Measurements from ENCODE around the gene SPNS3.
A peak's percentile ranks its signal among the peaks of the same experiment; 100 is the strongest.

SPNS3 gene, protein sequence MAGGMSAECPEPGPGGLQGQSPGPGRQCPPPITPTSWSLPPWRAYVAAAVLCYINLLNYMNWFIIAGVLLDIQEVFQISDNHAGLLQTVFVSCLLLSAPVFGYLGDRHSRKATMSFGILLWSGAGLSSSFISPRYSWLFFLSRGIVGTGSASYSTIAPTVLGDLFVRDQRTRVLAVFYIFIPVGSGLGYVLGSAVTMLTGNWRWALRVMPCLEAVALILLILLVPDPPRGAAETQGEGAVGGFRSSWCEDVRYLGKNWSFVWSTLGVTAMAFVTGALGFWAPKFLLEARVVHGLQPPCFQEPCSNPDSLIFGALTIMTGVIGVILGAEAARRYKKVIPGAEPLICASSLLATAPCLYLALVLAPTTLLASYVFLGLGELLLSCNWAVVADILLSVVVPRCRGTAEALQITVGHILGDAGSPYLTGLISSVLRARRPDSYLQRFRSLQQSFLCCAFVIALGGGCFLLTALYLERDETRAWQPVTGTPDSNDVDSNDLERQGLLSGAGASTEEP

DNA sequence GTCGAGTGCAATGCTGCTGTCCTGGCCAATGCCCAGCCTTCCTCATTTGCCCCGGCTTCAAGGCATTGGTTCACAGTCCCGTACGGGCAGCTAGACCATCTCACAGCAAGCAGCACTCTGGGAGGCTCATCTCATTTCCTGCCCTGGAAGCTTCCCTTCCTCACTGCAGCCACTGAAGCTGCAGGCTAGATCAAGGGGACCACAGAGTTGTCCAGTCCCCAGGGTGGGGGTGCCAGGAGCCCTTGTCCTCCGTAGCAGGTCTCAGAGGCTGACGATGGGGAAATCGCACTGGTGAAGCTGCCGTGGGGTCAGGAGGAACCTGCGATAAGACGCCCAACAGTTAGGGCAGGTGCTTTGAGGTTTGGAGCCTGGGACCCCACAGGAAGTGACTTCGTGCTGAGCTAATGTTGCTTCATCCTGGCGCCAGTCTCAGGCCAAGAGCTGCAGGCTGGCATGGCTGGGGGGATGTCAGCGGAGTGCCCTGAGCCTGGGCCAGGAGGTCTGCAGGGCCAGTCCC lies at the start of gene SPNS3:
SPNS3 (plus strand) TSS at position 426 of the 517 bp plus-strand sequence; CDS start at position 454, 28 bp downstream.
- Histone ChIP-seq H3K4me3 (ENCODE audit: low read length in 2 of 2) (no peak within 1 kb of the TSS), H3K4me1 (ENCODE audit: control insufficient read depth in 2 of 2, insufficient read depth in 2 of 2, low read length in 2 of 2) (no peaks in the 10 kb centered on the region), H3K27ac (ENCODE audit: low read depth in 2 of 2, low read length in 2 of 2) (no peak within 1 kb of the TSS), H3K9me3 (ENCODE audit: control insufficient read depth in 2 of 2, low read length in 2 of 2) (no peaks in the 10 kb centered on the region), H3K36me3 (ENCODE audit: control insufficient read depth in 2 of 2, insufficient read depth in 2 of 2, low read length in 2 of 2) (no peaks in the 10 kb centered on the region), H3K27me3 (ENCODE audit: control insufficient read depth in 2 of 2, insufficient read depth in 2 of 2, low read length in 2 of 2) (no peaks in the 10 kb centered on the region), H3K9ac (ENCODE audit: low read depth in 1 of 2, low read length in 2 of 2) (no peak within 1 kb of the TSS)

DNA sequence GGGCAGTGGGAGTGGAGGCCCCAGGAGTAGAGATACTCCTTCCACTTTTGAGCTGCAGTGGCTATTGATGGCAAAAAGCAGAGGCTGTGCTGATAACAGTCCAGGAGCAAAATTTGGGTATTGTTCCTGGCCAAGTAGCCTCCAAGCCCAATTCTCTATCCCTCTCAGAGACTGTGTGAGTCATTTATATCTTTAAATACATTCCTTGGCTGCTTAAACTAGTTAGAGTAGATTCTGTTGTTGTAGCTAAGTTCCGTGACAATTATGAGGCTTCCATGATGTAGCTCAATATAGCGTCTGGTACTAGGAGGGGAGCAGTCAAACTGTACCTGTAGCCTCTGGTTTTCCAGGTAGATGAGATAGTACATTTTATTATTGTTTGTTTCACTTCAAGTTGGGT lies 47.3 kb upstream of the SPNS3 start:
- H3K4me3 ChIP-seq (ENCODE audit: low read length in 2 of 2): no peak overlapping the region
- no peak overlapping the region for H3K9ac ChIP-seq (ENCODE audit: low read depth in 1 of 2, low read length in 2 of 2)
- no peaks in the 10 kb centered on the region for H3K9me3 ChIP-seq (ENCODE audit: control insufficient read depth in 2 of 2, low read length in 2 of 2)
- no peaks in the 10 kb centered on the region for H3K27me3 ChIP-seq (ENCODE audit: control insufficient read depth in 2 of 2, insufficient read depth in 2 of 2, low read length in 2 of 2)
- H3K27ac ChIP-seq (ENCODE audit: low read depth in 2 of 2, low read length in 2 of 2): no peak overlapping the region
- H3K36me3 ChIP-seq (ENCODE audit: control insufficient read depth in 2 of 2, insufficient read depth in 2 of 2, low read length in 2 of 2): no peaks in the 10 kb centered on the region
- H3K4me1 ChIP-seq (ENCODE audit: control insufficient read depth in 2 of 2, insufficient read depth in 2 of 2, low read length in 2 of 2): no peaks in the 10 kb centered on the region

DNA sequence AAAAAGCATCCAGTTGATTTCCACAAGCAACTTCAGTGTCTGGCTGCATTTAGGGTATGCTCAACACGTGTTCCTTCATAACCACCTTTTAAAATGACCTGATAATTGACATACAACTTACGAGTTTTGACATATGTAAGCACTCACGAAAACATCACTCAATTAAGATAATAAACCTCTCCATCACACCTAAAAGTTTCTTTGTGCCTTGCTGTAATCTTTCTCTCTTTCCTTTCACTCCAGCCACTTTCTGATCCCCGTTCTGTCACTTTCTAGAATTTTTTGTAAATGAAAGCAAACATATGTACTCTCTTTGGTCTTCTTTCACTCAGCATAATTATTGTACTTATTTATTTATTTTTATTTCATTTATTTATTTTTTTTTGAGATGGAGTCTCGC lies 46.6 kb upstream of the SPNS3 start:
- no peaks in the 10 kb centered on the region for H3K36me3 ChIP-seq (ENCODE audit: control insufficient read depth in 2 of 2, insufficient read depth in 2 of 2, low read length in 2 of 2)
- no peaks in the 10 kb centered on the region for H3K4me1 ChIP-seq (ENCODE audit: control insufficient read depth in 2 of 2, insufficient read depth in 2 of 2, low read length in 2 of 2)
- no peak overlapping the region for H3K27ac ChIP-seq (ENCODE audit: low read depth in 2 of 2, low read length in 2 of 2)
- H3K9me3 ChIP-seq (ENCODE audit: control insufficient read depth in 2 of 2, low read length in 2 of 2): no peaks in the 10 kb centered on the region
- no peak overlapping the region for H3K4me3 ChIP-seq (ENCODE audit: low read length in 2 of 2)
- no peak overlapping the region for H3K9ac ChIP-seq (ENCODE audit: low read depth in 1 of 2, low read length in 2 of 2)
- no peaks in the 10 kb centered on the region for H3K27me3 ChIP-seq (ENCODE audit: control insufficient read depth in 2 of 2, insufficient read depth in 2 of 2, low read length in 2 of 2)

DNA sequence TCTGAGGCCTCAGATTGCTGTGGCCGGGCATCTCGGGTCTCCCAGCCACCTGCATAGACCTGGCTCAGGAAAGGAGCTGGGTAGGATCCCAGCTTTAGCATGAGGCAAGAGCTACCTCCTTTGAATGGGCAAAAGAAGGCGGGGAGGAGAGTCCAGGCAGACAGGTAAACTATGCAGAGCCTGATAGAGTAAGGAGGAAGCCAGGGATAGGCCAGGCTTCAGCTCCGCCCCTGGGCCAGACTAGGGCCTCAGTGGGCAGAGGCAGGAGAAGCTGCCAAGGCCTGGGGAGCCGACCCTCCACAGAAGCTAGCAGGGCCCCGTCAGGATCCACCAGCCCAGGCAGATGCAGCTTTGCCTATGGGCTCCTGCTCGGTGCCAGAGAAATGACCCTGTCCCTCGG lies 44.7 kb upstream of the SPNS3 start:
- H3K27ac ChIP-seq (ENCODE audit: low read depth in 2 of 2, low read length in 2 of 2): no peak overlapping the region
- no peaks in the 10 kb centered on the region for H3K36me3 ChIP-seq (ENCODE audit: control insufficient read depth in 2 of 2, insufficient read depth in 2 of 2, low read length in 2 of 2)
- H3K4me3 ChIP-seq (ENCODE audit: low read length in 2 of 2): no peak overlapping the region
- peaks cover 0 to 3% of the 10 kb centered on the region in 2 donors for H3K4me1 ChIP-seq (ENCODE audit: control insufficient read depth in 2 of 2, insufficient read depth in 2 of 2, low read length in 2 of 2)
- no peak overlapping the region for H3K9ac ChIP-seq (ENCODE audit: low read depth in 1 of 2, low read length in 2 of 2)
- no peaks in the 10 kb centered on the region for H3K9me3 ChIP-seq (ENCODE audit: control insufficient read depth in 2 of 2, low read length in 2 of 2)
- no peaks in the 10 kb centered on the region for H3K27me3 ChIP-seq (ENCODE audit: control insufficient read depth in 2 of 2, insufficient read depth in 2 of 2, low read length in 2 of 2)

DNA sequence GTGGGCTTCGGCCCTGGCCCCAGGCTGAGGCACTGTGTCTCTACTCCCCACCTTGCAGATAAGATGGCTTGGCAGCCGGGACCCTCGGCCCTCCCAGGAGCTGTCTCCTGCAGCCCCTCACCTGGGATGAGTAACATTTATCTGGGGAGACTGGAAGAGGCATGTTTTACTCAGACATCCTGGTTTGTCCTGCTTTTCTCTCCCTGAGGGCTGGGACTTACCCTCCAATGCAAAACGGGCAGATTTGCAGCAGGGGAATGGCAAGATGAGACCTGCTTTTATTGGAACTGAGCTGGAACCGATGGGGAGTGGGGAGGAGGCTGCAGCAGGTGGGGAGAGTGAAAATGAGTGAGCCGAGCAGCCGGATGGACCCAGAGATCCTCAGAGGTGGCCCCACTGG lies 39.9 kb upstream of the SPNS3 start:
- peaks cover 4 to 21% of the 10 kb centered on the region in 2 donors for H3K4me1 ChIP-seq (ENCODE audit: control insufficient read depth in 2 of 2, insufficient read depth in 2 of 2, low read length in 2 of 2)
- no peaks in the 10 kb centered on the region for H3K9me3 ChIP-seq (ENCODE audit: control insufficient read depth in 2 of 2, low read length in 2 of 2)
- no peaks in the 10 kb centered on the region for H3K36me3 ChIP-seq (ENCODE audit: control insufficient read depth in 2 of 2, insufficient read depth in 2 of 2, low read length in 2 of 2)
- H3K9ac ChIP-seq (ENCODE audit: low read depth in 1 of 2, low read length in 2 of 2): no peak overlapping the region
- peak overlapping the region in 1 of 2 donors; percentile 48 for H3K27ac ChIP-seq (ENCODE audit: low read depth in 2 of 2, low read length in 2 of 2)
- no peaks in the 10 kb centered on the region for H3K27me3 ChIP-seq (ENCODE audit: control insufficient read depth in 2 of 2, insufficient read depth in 2 of 2, low read length in 2 of 2)
- H3K4me3 ChIP-seq (ENCODE audit: low read length in 2 of 2): no peak overlapping the region

DNA sequence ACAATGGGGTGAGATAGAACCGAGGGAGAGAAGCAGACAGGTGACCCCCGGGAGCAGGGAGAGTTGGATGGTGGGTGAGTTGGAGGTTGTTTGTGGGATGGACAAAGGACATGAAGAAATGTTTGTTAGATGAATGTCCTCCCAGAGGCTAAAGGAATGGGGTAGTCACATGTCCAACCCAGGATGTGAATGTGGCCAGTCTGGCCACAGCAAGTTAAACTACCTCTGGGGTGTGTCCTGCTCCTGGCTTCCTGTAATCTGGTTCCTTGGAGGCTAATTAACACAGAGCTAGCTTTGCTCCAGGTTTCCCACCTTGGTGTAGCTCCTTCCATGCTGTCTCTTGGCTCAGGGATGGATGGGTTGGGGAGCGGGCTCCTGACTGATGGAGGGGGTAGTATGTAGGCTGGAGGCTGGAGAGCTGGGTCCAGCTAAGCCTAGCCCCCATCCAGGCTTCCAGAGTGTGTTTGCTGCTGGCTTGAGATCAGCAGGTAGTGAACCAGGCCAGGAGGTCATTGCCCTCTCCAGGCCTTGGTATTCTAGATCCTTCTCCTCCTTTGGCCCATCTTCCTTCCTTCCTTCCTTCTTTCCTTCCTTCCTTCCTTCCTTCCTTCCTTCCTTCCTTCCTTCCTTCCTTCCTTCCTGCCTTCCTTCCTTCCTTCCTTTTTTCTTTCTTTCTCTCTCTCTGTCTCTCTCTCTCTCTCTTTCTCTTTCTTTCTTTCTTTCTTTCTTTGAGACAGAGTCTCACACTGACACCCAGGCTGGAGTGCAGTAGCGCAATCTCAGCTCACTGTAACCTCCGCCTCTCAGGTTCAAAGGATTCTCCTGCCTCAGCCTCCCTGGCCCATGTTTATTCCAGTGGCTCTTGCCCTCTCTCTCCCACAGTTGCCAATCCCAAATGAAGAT lies 39.3 kb upstream of the SPNS3 start:
- Histone ChIP-seq H3K4me3 (ENCODE audit: low read length in 2 of 2) (no peak overlapping the region), H3K27ac (ENCODE audit: low read depth in 2 of 2, low read length in 2 of 2) (peak overlapping the region in 1 of 2 donors; percentile 48)

DNA sequence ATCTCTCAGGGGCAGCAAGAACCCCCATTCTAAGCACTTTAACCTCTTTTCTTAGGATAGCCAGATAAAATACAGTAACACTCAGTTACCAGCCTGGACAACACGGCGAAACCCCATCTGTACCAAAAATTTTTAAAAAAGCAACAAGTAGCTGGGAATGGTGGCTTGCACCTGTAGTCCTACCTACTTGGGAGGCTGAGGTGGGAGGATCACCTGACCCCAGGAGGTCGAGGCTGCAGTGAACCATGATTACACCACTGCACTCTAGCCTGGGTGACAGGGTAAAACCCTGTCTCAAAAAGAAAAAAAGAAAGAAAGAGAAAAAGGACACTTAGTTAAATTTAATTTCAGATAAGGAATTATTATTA lies 38.6 kb upstream of the SPNS3 start:
- H3K4me1 ChIP-seq (ENCODE audit: control insufficient read depth in 2 of 2, insufficient read depth in 2 of 2, low read length in 2 of 2): peaks cover 4 to 21% of the 10 kb centered on the region in 2 donors

More for the DNA sequence above, 39.3 kb upstream of the SPNS3 start:
- Histone ChIP-seq H3K4me1 (ENCODE audit: control insufficient read depth in 2 of 2, insufficient read depth in 2 of 2, low read length in 2 of 2) (peaks cover 4 to 21% of the 10 kb centered on the region in 2 donors), H3K9ac (ENCODE audit: low read depth in 1 of 2, low read length in 2 of 2) (peak overlapping the region; percentile 17 to 24), H3K36me3 (ENCODE audit: control insufficient read depth in 2 of 2, insufficient read depth in 2 of 2, low read length in 2 of 2) (no peaks in the 10 kb centered on the region), H3K9me3 (ENCODE audit: control insufficient read depth in 2 of 2, low read length in 2 of 2) (no peaks in the 10 kb centered on the region), H3K27me3 (ENCODE audit: control insufficient read depth in 2 of 2, insufficient read depth in 2 of 2, low read length in 2 of 2) (no peaks in the 10 kb centered on the region)

DNA sequence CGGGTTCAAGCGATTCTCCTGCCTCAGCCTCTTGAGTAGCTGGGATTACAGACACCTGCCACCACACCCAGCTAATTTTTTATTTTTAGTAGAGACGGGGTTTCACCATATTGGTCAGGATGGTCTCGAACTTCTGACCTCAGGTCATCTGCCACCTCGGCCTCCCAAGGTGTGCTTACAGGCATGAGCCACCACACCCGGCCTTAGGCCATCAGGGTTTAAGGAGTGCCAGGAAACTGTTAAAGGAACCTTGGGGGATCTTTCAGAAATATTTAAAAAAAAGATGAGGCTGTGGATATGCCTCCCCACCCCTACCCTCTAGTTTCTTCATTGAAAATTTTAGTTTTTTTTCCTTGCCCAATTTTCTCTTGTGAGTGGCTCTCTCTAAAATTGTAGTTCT lies 35.9 kb upstream of the SPNS3 start:
- no peaks in the 10 kb centered on the region for H3K36me3 ChIP-seq (ENCODE audit: control insufficient read depth in 2 of 2, insufficient read depth in 2 of 2, low read length in 2 of 2)
- no peaks in the 10 kb centered on the region for H3K9me3 ChIP-seq (ENCODE audit: control insufficient read depth in 2 of 2, low read length in 2 of 2)
- H3K27me3 ChIP-seq (ENCODE audit: control insufficient read depth in 2 of 2, insufficient read depth in 2 of 2, low read length in 2 of 2): no peaks in the 10 kb centered on the region
- no peak overlapping the region for H3K4me3 ChIP-seq (ENCODE audit: low read length in 2 of 2)
- no peak overlapping the region for H3K9ac ChIP-seq (ENCODE audit: low read depth in 1 of 2, low read length in 2 of 2)
- no peak overlapping the region for H3K27ac ChIP-seq (ENCODE audit: low read depth in 2 of 2, low read length in 2 of 2)
- H3K4me1 ChIP-seq (ENCODE audit: control insufficient read depth in 2 of 2, insufficient read depth in 2 of 2, low read length in 2 of 2): peaks cover 4 to 21% of the 10 kb centered on the region in 2 donors

More for the DNA sequence above, 38.6 kb upstream of the SPNS3 start:
- Histone ChIP-seq H3K27me3 (ENCODE audit: control insufficient read depth in 2 of 2, insufficient read depth in 2 of 2, low read length in 2 of 2) (no peaks in the 10 kb centered on the region), H3K4me3 (ENCODE audit: low read length in 2 of 2) (no peak overlapping the region), H3K27ac (ENCODE audit: low read depth in 2 of 2, low read length in 2 of 2) (no peak overlapping the region), H3K36me3 (ENCODE audit: control insufficient read depth in 2 of 2, insufficient read depth in 2 of 2, low read length in 2 of 2) (no peaks in the 10 kb centered on the region), H3K9me3 (ENCODE audit: control insufficient read depth in 2 of 2, low read length in 2 of 2) (no peaks in the 10 kb centered on the region), H3K9ac (ENCODE audit: low read depth in 1 of 2, low read length in 2 of 2) (no peak overlapping the region)

DNA sequence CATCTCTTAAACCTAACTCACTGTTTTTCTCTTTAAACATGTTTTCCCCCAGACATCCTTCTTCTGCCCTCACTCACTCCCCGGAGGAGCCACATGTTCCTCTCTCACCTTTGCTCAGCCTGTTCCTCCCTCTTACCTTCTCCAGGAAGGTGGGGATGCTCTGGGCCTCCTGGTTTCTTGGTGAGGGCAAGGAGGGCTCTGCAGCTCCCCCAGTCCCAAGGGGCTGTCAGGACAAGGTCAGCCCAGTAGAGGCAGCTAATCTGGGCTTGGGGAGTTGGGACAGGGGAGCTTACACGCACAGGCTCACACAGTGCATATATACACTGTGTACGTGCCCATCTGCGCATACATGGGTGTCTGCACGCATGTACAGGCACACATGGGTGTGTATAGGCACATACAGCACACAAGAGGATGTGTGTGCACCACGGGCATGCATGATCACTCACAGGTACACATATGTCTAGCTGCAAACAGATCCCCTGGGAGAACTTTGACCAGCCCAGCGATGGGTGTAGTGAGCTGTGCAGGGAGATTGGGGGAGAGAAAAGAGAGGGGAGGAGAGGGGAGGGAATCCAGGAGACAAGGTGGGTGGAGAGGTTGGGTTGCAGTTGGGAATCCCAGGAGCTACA lies 28.6 kb upstream of the SPNS3 start:
- no peak overlapping the region for H3K9ac ChIP-seq (ENCODE audit: low read depth in 1 of 2, low read length in 2 of 2)
- H3K9me3 ChIP-seq (ENCODE audit: control insufficient read depth in 2 of 2, low read length in 2 of 2): no peaks in the 10 kb centered on the region
- H3K27me3 ChIP-seq (ENCODE audit: control insufficient read depth in 2 of 2, insufficient read depth in 2 of 2, low read length in 2 of 2): no peaks in the 10 kb centered on the region
- H3K4me3 ChIP-seq (ENCODE audit: low read length in 2 of 2): no peak overlapping the region
- H3K36me3 ChIP-seq (ENCODE audit: control insufficient read depth in 2 of 2, insufficient read depth in 2 of 2, low read length in 2 of 2): no peaks in the 10 kb centered on the region
- H3K27ac ChIP-seq (ENCODE audit: low read depth in 2 of 2, low read length in 2 of 2): no peak overlapping the region
- H3K4me1 ChIP-seq (ENCODE audit: control insufficient read depth in 2 of 2, insufficient read depth in 2 of 2, low read length in 2 of 2): no peaks in the 10 kb centered on the region

All from mucosa of rectum (tissue), 2 donors.